Kasumi-1 (cell line): Measurements from ENCODE around the gene FAM83E.
A peak's percentile ranks its signal among the peaks of the same experiment; 100 is the strongest.
"Not testable (repeated sequence)": the region's sequence is repeated elsewhere in the genome, so short reads cannot be mapped to it uniquely, and the experiment has no call there.

Source experiments
- DNase-seq, 2 experiments: peaks; one replicate each; lab custom pipeline; 2025; lab: John Stamatoyannopoulos, UW

FAM83E gene

GRCh38 chr19:48611872-48612271 lies 3.0 kb downstream of the FAM83E start:
- DNase-seq, result no peak

DNA sequence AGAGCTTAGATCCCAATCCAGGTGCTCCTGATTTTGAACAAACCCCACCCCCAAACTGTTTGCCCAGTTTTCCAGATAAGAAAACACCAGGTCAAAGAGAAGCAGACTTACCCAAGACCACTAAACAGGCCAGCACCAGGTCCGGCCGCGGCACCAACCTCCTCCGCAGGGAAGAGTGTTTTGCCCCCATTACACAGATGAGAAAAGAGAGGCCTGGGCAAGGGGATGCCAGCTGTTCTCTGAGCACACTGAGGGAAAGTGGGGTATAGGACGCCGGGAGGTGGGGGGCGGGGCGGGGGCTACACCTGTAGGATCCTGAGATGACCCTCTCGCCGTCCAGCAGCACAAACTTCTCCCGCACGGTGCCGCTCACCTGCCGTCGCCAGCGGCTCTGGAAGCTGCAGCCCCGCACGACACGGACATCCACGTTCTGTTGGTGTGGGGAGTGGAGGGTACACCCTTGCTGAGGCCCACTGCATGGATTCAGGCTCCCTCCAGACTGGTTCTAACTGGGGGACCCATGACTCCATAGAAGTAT lies 5.2 kb downstream of the FAM83E start:
- no peak for DNase-seq

DNA sequence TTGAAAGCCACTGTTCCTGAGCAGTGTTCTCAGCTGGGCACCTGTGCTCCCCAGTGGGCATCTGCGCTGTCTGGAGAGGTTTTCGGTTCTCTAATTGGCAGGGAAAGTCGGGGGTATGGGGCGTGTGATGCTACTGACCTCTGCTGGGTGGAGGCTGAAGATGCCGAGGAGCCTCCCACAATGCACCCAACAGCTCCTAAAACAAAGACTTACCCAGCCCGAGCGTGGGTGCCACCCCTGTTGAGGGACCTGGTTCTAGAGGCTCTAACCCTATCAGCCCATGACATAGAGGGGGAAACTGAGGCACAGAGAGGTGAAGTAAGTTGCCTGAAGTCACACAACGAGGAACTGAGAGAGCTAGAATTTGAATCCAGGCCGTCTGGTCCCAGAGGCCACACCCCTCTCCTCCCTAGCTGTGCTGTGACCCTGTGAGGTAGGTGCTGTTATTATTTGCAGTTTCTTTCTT lies 6.0 kb downstream of the FAM83E start:
- peak; percentile 83 to 84 for DNase-seq

DNA sequence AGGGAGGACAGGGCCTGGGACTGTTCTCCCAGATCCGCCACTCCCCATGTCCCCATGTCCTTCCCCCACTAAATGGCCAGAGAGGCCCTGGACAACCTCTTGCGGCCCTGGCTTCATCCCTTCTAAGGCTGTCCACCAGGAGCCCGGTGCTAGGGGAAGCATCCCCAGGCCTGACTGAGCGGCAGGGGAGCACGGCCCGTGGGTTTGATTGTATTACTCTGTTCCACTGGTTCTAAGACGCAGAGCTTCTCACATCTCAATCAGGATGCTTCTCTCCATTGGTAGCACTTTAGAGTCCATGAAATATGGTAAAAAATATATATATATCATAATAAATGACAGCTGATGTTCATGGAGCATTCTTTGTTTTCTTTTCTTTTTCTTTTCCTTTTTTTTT lies 7.5 kb downstream of the FAM83E start:
- DNase-seq, result no peak

GRCh38 chr19:48606463-48607358 lies 8.2 kb downstream of the FAM83E start, which contains the start of gene SPACA4:
TSS of gene SPACA4 (plus strand) at chr19:48606742. CDS start at chr19:48606979, 237 bp downstream.
- no peak for DNase-seq

DNA sequence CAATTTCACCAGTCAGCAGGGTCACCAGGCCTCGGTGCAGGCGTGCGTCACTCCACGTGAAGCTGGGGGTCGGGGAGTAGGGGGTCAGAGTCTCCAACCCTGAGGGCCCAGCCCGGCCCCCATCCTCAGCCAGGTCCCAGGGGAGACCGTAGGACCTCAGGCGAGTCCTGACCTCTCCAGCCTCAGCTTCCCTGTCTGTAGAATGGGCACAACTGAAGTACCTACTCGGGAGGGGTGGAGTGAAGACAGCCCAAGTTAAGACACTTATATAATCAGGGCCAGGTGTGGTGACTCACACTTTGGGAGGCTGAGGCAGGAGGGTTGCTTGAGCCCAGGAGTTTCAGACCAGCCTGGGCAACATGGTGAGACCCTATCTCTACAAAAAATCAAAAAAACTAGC lies 11.0 kb downstream of the FAM83E start:
- DNase-seq, result no peak

DNA sequence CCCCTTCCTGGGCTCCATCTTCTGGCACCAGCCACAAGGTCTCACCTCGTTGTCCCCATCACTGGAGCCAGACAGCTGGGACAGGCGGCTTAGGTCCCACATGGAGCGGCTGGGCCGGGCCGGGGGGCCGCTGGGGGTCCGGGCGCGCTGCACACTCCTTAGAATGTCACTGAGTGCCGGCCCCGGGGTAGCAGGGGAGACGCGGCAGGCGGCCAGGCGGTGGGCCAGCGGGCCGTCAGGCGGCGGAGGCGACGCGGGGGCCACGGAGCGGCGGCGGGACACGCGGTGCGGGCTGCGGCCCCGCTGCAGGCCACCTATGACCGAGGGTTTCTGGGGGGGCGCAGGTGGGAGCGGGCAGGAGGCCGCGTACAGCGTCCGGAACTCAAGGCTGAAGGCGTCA lies 11.4 kb downstream of the FAM83E start:
- no peak for DNase-seq

DNA sequence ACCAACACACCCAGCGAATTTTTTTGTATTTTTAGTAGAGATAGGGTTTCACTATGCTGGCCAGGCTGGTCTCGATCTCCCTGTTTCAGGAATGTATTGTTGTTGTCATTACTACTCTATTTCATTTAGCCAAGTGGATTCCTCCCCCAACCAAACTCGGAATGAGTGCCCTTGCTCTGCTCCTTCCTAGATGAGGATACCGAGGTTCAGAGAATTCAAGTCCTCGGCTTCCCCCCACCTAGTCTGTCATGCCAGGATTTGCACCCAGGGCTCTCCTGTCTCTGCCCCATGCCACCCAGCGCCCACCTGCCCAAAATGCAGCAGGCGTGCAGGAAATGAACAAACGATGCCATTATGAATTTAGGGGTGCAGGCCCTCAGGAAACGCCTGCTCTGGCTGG lies 11.9 kb downstream of the FAM83E start:
- no peak for DNase-seq

DNA sequence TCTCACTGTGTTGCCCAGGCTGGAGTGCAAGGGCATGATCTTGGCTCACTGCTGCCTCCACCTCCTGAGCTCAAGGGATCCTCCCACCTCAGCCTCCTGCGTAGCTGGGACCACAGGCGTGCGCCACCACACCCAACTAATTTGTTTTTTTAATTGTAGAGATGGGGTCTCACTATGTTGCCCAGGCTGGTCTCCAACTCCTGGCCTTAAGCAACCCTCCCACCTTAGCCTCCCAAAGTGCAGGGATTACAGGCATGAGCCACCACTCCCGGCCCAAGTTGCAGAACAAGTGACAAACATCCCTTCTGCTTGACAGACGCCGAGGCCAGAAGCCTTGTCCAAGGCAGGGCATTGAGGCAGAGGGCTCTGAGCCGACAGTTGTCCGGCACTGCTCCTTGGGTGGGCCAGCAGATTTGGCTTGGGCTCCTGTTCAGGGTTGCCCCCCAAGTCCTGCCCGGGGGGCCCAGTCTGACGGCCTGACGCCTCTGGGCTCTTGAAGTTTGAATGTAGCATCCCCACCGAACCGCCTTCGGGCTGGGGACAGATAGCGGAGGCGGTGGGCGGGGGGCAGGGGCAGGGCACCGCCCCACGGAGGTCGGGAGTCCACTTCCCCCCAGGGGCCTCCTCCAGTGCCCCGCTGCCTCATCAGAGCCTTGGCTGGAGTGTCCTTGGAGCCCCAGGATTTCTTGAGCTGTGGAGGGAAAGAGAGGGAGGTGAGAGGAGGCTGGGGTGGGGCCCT lies 14.0 kb downstream of the FAM83E start:
- DNase-seq, result no peak

GRCh38 chr19:48598996-48599700 lies 15.7 kb downstream of the FAM83E start:
- no peak for DNase-seq

- DNase-seq, result no peak
Observed at GRCh38 chr19:48596679-48597465, 18.0 kb downstream of the FAM83E start.

- DNase-seq, result no peak
Observed at GRCh38 chr19:48596237-48596636, 18.6 kb downstream of the FAM83E start.

- no peak for DNase-seq
Observed at GRCh38 chr19:48595833-48596232, 19.0 kb downstream of the FAM83E start.

DNA sequence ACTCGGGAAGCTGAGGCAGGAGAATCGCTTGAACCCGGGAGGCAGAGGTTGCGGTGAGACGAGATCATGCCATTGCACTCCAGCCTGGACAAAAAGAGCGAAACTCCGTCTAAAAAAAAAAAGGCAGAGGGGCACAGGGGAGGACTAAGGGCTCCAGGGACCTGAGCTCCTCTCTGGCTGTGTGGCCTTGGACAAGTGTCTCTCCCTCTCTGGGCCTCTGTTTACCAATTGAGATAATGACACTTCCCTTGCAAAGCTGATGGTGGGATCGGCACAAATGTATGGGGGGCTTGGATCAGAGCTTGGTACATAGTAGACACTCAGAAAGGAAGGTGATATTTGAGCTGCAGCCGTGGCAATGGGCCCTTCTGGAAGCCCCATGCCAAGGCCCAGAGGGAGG lies 19.7 kb downstream of the FAM83E start:
- DNase-seq, result no peak

DNA sequence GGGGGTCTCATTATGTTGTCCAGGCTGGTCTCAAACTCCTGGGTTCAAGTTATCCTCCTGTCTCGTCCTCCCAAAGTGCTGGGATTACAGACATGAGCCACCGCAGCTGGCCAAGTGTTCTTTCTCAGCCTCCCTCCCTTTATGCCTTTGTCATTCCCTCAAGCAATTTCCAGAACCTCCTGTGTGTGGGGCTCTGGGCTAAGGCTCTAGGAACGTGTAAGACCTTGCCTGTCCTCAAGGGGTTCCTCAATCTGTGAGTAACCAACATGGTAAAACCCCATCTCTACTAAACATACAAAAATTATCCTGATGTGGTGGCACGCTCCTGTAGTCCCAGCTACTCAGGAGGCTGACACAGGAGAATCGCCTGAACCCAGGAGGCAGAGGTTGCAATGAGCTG lies 23.9 kb downstream of the FAM83E start:
- no peak for DNase-seq

- DNase-seq, result peak; percentile 78 to 82
Observed at GRCh38 chr19:48588670-48589401, 26.0 kb downstream of the FAM83E start.

DNA sequence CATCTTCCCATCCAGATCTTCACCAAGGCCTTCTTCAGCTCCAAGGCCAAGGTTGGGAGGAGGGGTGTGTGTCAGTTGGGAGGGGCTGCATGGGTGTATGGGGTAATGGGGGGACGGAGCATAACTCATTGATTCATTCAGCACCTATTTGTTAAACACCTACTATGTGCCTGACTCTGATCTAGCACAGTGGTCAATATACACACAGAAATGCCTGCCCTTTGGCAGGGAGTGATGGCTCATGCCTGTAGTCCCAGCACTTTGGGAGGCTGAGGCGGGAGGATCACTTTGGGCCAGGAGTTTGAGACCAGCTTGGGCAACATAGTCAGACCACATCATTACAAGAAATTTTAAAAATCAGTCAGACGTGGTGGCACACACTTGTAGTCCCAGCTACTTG lies 27.5 kb downstream of the FAM83E start:
- DNase-seq, result no peak

GRCh38 chr19:48582168-48582567 lies 32.7 kb downstream of the FAM83E start:
- DNase-seq, result no peak

DNA sequence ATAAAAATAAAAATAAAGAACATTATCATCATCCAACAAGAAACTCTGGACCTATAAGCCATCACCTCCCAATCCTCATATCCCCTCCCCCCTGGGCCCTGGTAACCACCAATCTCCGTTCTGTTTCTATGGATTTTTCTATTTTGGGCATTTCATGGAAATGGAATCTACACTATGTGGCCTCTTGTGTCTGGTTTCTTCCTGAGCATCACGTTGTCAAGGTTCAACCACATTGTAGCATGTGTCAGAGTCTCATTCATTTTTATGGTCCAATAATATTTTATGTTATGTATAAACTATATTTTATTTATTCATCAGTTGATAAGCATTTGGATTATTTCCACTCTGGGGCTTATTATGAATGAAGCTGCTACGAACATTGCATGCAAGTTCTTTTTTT lies 36.0 kb downstream of the FAM83E start:
- no peak for DNase-seq

GRCh38 chr19:48577908-48578307 lies 37.0 kb downstream of the FAM83E start:
- not testable (repeated sequence) for DNase-seq
